OCI-LY1 (cell line): ENCODE measurements around the gene PPT2.

ENCODE experiments used
- CTCF ChIP-seq: fragments of 200-600 bp; sonication (generic), shearing (Covaris generic); IDR thresholded peaks from 2 replicates; pipeline ENCODE4 v1.5.1; 2017; ENCODE audit warnings: mild to moderate bottlenecking, antibody characterized with exemption, low read length, moderate library complexity, mixed read lengths
- EZH2 ChIP-seq: fragments of 200-600 bp; sonication (generic), shearing (Covaris generic); IDR thresholded peaks from 2 replicates; pipeline ENCODE4 v1.8.0; 2017; ENCODE audit warnings: borderline replicate concordance, mixed run types, mild to moderate bottlenecking, antibody characterized with exemption, low read length, moderate library complexity, mixed read lengths

- no peak for TF ChIP-seq CTCF
- TF ChIP-seq EZH2: no peak
These were observed 26.6 kb upstream of the PPT2 start for GRCh38 chr6:32127409-32127716.
